Measurements from ENCODE around the gene LDLR. TPM values are rescaled to one million over a fixed set of nuclear protein-coding genes. Genes with fewer than 3 reads are reported as not detected.
"Not testable (repeated sequence)": the region's sequence is repeated elsewhere in the genome, so short reads cannot be mapped to it uniquely, and the experiment has no call there.

Gene LDLR
- total and polyA plus RNA-seq, 2 donors (not counting 1 experiment from before 2014, with no cell fraction given): 187 to 427 TPM

- H3K4me1 ChIP-seq (ENCODE audit: control insufficient read depth, extremely low read depth, insufficient read depth, low read length): no peaks in the 10 kb centered on the region
- H3K79me2 ChIP-seq (ENCODE audit: control insufficient read depth, insufficient read depth, low read length): peaks cover 25% of the 10 kb centered on the region
- H3K4me3 ChIP-seq (replicated peaks in 1 of 4; ENCODE audit: control extremely low read depth in 1 of 4, insufficient read depth in 1 of 4, low read depth in 3 of 4, low read length in 4 of 4): no peak overlapping the region
- TF ChIP-seq EZH2 (IDR thresholded peaks at IDR 0.05; ENCODE audit: low read length, missing control alignments) (no peak), CTCF (conservative IDR thresholded peaks at IDR 0.05 in 1 of 2, IDR thresholded peaks at IDR 0.05 in 1 of 2; ENCODE audit: low read depth in 1 of 2, low read length in 2 of 2) (no peak)
- no peak for DNase-seq (ENCODE audit: low read depth in 2 of 2)
- H3K4me2 ChIP-seq (ENCODE audit: extremely low read depth, insufficient read depth, low read length): no peak overlapping the region
- H4K20me1 ChIP-seq (ENCODE audit: control insufficient read depth, extremely low read depth, insufficient read depth, low read length): peaks cover 3% of the 10 kb centered on the region
- no peaks in the 10 kb centered on the region for H3K27me3 ChIP-seq (ENCODE audit: control insufficient read depth, insufficient read depth, low read length)
- peaks cover 49% of the 10 kb centered on the region for H3K36me3 ChIP-seq (ENCODE audit: control insufficient read depth, insufficient read depth, low read length)
- H3K27ac ChIP-seq (ENCODE audit: insufficient read depth, low read length): no peak overlapping the region
- no peaks in the 10 kb centered on the region for H3K9me3 ChIP-seq (ENCODE audit: control insufficient read depth, insufficient read depth, low read depth, low read length)
- no peak overlapping the region for H3K9ac ChIP-seq (ENCODE audit: insufficient read depth, low read length)
- H2AFZ ChIP-seq (ENCODE audit: low read length): no peak overlapping the region
Measured at GRCh38 chr19:11115042-11115441, 25.8 kb downstream of the LDLR start.

- peaks cover 51% of the 10 kb centered on the region for H3K36me3 ChIP-seq (ENCODE audit: control insufficient read depth, insufficient read depth, low read length)
- H3K27me3 ChIP-seq (ENCODE audit: control insufficient read depth, insufficient read depth, low read length): no peaks in the 10 kb centered on the region
Measured at GRCh38 chr19:11115895-11116446, 26.7 kb downstream of the LDLR start.

GRCh38 chr19:11116507-11116906 is 27.2 kb downstream of the LDLR start:
- Histone ChIP-seq H3K4me1 (ENCODE audit: control insufficient read depth, extremely low read depth, insufficient read depth, low read length) (no peaks in the 10 kb centered on the region), H3K9ac (ENCODE audit: insufficient read depth, low read length) (no peak overlapping the region), H4K20me1 (ENCODE audit: control insufficient read depth, extremely low read depth, insufficient read depth, low read length) (peaks cover 3% of the 10 kb centered on the region), H2AFZ (ENCODE audit: low read length) (no peak overlapping the region), H3K9me3 (ENCODE audit: control insufficient read depth, insufficient read depth, low read depth, low read length) (no peaks in the 10 kb centered on the region), H3K27me3 (ENCODE audit: control insufficient read depth, insufficient read depth, low read length) (no peaks in the 10 kb centered on the region), H3K79me2 (ENCODE audit: control insufficient read depth, insufficient read depth, low read length) (peaks cover 19% of the 10 kb centered on the region), H3K27ac (ENCODE audit: insufficient read depth, low read length) (no peak overlapping the region), H3K36me3 (ENCODE audit: control insufficient read depth, insufficient read depth, low read length) (peaks cover 49% of the 10 kb centered on the region), H3K4me3 (replicated peaks in 1 of 4; ENCODE audit: control extremely low read depth in 1 of 4, insufficient read depth in 1 of 4, low read depth in 3 of 4, low read length in 4 of 4) (no peak overlapping the region), H3K4me2 (ENCODE audit: extremely low read depth, insufficient read depth, low read length) (no peak overlapping the region)
- DNase-seq (ENCODE audit: low read depth in 2 of 2): no peak
- no peak for TF ChIP-seq EZH2 (IDR thresholded peaks at IDR 0.05; ENCODE audit: low read length, missing control alignments)
- TF ChIP-seq CTCF (conservative IDR thresholded peaks at IDR 0.05 in 1 of 2, IDR thresholded peaks at IDR 0.05 in 1 of 2; ENCODE audit: low read depth in 1 of 2, low read length in 2 of 2): no peak

More at GRCh38 chr19:11115895-11116446, 26.7 kb downstream of the LDLR start:
- Histone ChIP-seq H3K4me1 (ENCODE audit: control insufficient read depth, extremely low read depth, insufficient read depth, low read length) (no peaks in the 10 kb centered on the region), H3K9me3 (ENCODE audit: control insufficient read depth, insufficient read depth, low read depth, low read length) (no peaks in the 10 kb centered on the region), H3K79me2 (ENCODE audit: control insufficient read depth, insufficient read depth, low read length) (peaks cover 22% of the 10 kb centered on the region), H3K4me3 (replicated peaks in 1 of 4; ENCODE audit: control extremely low read depth in 1 of 4, insufficient read depth in 1 of 4, low read depth in 3 of 4, low read length in 4 of 4) (no peak overlapping the region), H3K27ac (ENCODE audit: insufficient read depth, low read length) (no peak overlapping the region), H4K20me1 (ENCODE audit: control insufficient read depth, extremely low read depth, insufficient read depth, low read length) (peaks cover 3% of the 10 kb centered on the region), H3K4me2 (ENCODE audit: extremely low read depth, insufficient read depth, low read length) (no peak overlapping the region), H2AFZ (ENCODE audit: low read length) (no peak overlapping the region), H3K9ac (ENCODE audit: insufficient read depth, low read length) (no peak overlapping the region)
- no peak for DNase-seq (ENCODE audit: low read depth in 2 of 2)
- TF ChIP-seq CTCF (conservative IDR thresholded peaks at IDR 0.05 in 1 of 2, IDR thresholded peaks at IDR 0.05 in 1 of 2; ENCODE audit: low read depth in 1 of 2, low read length in 2 of 2) (no peak), EZH2 (IDR thresholded peaks at IDR 0.05; ENCODE audit: low read length, missing control alignments) (no peak)

- not testable (repeated sequence) for H3K27me3 ChIP-seq (ENCODE audit: control insufficient read depth, insufficient read depth, low read length); H3K4me2 ChIP-seq (ENCODE audit: extremely low read depth, insufficient read depth, low read length); H3K9ac ChIP-seq (ENCODE audit: insufficient read depth, low read length); H4K20me1 ChIP-seq (ENCODE audit: control insufficient read depth, extremely low read depth, insufficient read depth, low read length); H3K27ac ChIP-seq (ENCODE audit: insufficient read depth, low read length); H2AFZ ChIP-seq (ENCODE audit: low read length); DNase-seq (ENCODE audit: low read depth in 2 of 2); H3K4me3 ChIP-seq (replicated peaks in 1 of 4; ENCODE audit: control extremely low read depth in 1 of 4, insufficient read depth in 1 of 4, low read depth in 3 of 4, low read length in 4 of 4); H3K4me1 ChIP-seq (ENCODE audit: control insufficient read depth, extremely low read depth, insufficient read depth, low read length); H3K9me3 ChIP-seq (ENCODE audit: control insufficient read depth, insufficient read depth, low read depth, low read length)
- H3K79me2 ChIP-seq (ENCODE audit: control insufficient read depth, insufficient read depth, low read length): peaks cover 11% of the 10 kb centered on the region
- peaks cover 26% of the 10 kb centered on the region for H3K36me3 ChIP-seq (ENCODE audit: control insufficient read depth, insufficient read depth, low read length)
Measured at GRCh38 chr19:11121963-11122362, 32.7 kb downstream of the LDLR start.
